SU-DHL-6 (cell line): ENCODE measurements around the gene HNRNPUL1.

Experiments
- H2AFZ ChIP-seq: fragments of 200-600 bp; sonication (generic); 2 replicates; pipeline ENCODE4 v1.6.1; 2014; ENCODE audit warnings: low read depth, mild to moderate bottlenecking, moderate library complexity, mixed read lengths, antibody characterized with exemption, low read length; ENCODE audit not compliant: severe bottlenecking
- H3F3A ChIP-seq: fragments of 200-600 bp; shearing (Covaris generic); 2 replicates; pipeline ENCODE4 v1.6.0; 2016; ENCODE audit warnings: antibody characterized with exemption, mild to moderate bottlenecking; ENCODE audit not compliant: insufficient read depth
- H3K27ac ChIP-seq: fragments of 200-600 bp; sonication (generic); 2 replicates; pipeline ENCODE4 v1.5.1; 2016; ENCODE audit warnings: low read depth, mild to moderate bottlenecking, low read length, moderate library complexity, mixed read lengths
- H3K27me3 ChIP-seq: fragments of 200-600 bp; sonication (generic), shearing (Covaris generic); 2 replicates; pipeline ENCODE4 v1.6.0; 2014; ENCODE audit warnings: mild to moderate bottlenecking, low read length
- H3K36me3 ChIP-seq: fragments of 200-600 bp; sonication (generic); 2 replicates; pipeline ENCODE4 v1.6.1; 2014; ENCODE audit warnings: mild to moderate bottlenecking, low read length, mixed read lengths
- H3K4me2 ChIP-seq: fragments of 300-600, 200-600 bp; shearing (Covaris generic), sonication (generic); 2 replicates; pipeline ENCODE4 v1.6.0; 2014; ENCODE audit warnings: low read length, low read depth, mild to moderate bottlenecking; ENCODE audit not compliant: poor library complexity, severe bottlenecking
- H3K4me3 ChIP-seq: fragments of 200-600 bp; sonication (generic); 2 replicates; pipeline ENCODE4 v1.5.1; 2014; ENCODE audit warnings: antibody characterized with exemption, low read length, mild to moderate bottlenecking, mixed read lengths; ENCODE audit not compliant: insufficient read depth, poor library complexity, severe bottlenecking
- H3K79me2 ChIP-seq: fragments of 200-600 bp; sonication (generic); 2 replicates; pipeline ENCODE4 v1.6.1; 2014; ENCODE audit warnings: mild to moderate bottlenecking, low read length, moderate library complexity; ENCODE audit not compliant: insufficient read depth
- H3K9ac ChIP-seq: fragments of 200-600 bp; sonication (generic); 2 replicates; pipeline ENCODE4 v1.7.0; 2014; ENCODE audit warnings: mild to moderate bottlenecking, low read length
- H3K9me2 ChIP-seq: fragments of 200-600 bp; sonication (generic); replicated peaks from 2 replicates; pipeline ENCODE4 v1.6.1; 2014; ENCODE audit warnings: low read length; ENCODE audit not compliant: insufficient read depth
- H3K9me3 ChIP-seq: fragments of 200-600 bp; sonication (generic); 2 replicates; pipeline ENCODE4 v1.6.1; 2014; ENCODE audit warnings: low read length, mixed read lengths; ENCODE audit not compliant: insufficient read depth
- H4K20me1 ChIP-seq: fragments of 200-600 bp; sonication (generic); 2 replicates; pipeline ENCODE4 v1.6.1; 2014; ENCODE audit warnings: low read depth, mild to moderate bottlenecking, antibody characterized with exemption, low read length, moderate library complexity, mixed read lengths
- CTCF ChIP-seq: fragments of 200-600 bp; sonication (generic); IDR thresholded peaks from one replicate; pipeline ENCODE4 v1.5.1; 2017; ENCODE audit warnings: antibody characterized with exemption, mild to moderate bottlenecking, low read length, moderate library complexity; ENCODE audit not compliant: insufficient read depth, poor library complexity, severe bottlenecking
- EZH2phosphoT487 ChIP-seq: fragments of 200-600 bp; sonication (generic), shearing (Covaris generic); conservative IDR thresholded peaks from 2 replicates; pipeline ENCODE4 v1.6.1; 2018; ENCODE audit warnings: mild to moderate bottlenecking, antibody characterized with exemption, low read length, moderate library complexity, mixed read lengths

Gene HNRNPUL1

GRCh38 chr19:41318696-41319499 lies 54.7 kb downstream of the HNRNPUL1 start:
- Histone ChIP-seq H3K9me3 (no peaks in the 10 kb centered on the region), H3K36me3 (peaks cover 3% of the 10 kb centered on the region; the same call in 1 of the 2 replicates), H3K9me2 (no peaks in the 10 kb centered on the region), H3K9ac (no peak overlapping the region), H2AFZ (no peak overlapping the region), H3K4me3 (no peak overlapping the region), H3K79me2 (no peaks in the 10 kb centered on the region; the same call in 1 of the 2 replicates), H3K27me3 (no peaks in the 10 kb centered on the region), H4K20me1 (no peaks in the 10 kb centered on the region), H3K4me2 (no peak overlapping the region), H3K27ac (no peak overlapping the region), H3F3A (no peaks in the 10 kb centered on the region; the same call in 1 of the 2 replicates)
- no peak for TF ChIP-seq CTCF
- no peak for TF ChIP-seq EZH2phosphoT487

DNA sequence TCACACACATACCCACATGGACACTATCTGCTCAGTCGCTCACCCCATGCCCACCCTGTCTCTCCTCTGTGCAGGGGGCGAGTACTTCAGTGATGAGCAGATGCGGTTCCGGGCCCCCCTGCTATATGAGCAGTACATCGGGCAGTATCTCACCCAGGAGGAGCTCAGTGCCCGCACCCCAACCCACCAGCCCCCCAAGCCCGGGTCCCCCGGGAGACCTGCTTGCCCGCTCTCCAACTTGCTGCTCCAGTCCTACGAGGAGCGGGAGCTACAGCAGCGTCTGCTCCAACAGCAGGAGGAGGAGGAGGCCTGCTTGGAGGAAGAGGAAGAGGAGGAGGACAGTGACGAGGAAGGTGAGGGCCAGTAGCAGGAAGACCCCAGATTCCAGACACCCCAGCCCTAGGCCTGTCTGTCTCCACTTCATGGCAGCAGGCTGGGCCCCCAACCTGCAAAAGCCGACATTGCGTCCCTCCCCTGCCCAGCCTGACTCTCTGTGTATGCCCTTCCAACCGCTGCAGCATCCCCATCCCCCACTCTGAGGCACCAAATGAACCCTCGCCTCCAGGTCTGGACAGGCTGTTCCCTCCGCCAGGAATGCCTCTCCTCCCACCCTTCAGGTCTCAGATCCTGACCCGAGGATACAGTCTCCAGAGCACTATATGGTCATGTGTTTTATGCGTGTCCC lies 55.5 kb downstream of the HNRNPUL1 start:
- no peak for TF ChIP-seq CTCF
- no peak for TF ChIP-seq EZH2phosphoT487
- no peak overlapping the region for H3K9ac ChIP-seq
- no peak overlapping the region for H3K4me3 ChIP-seq
- H3K27me3 ChIP-seq: no peaks in the 10 kb centered on the region
- no peaks in the 10 kb centered on the region for H3K9me3 ChIP-seq
- H3K27ac ChIP-seq: no peak overlapping the region
- H2AFZ ChIP-seq: no peak overlapping the region
- H3K79me2 ChIP-seq: no peaks in the 10 kb centered on the region
- peaks cover 3% of the 10 kb centered on the region; the same call in 1 of the 2 replicates for H3K36me3 ChIP-seq
- no peaks in the 10 kb centered on the region for H4K20me1 ChIP-seq
- H3K9me2 ChIP-seq: no peaks in the 10 kb centered on the region
- H3F3A ChIP-seq: peaks cover 6% of the 10 kb centered on the region
- H3K4me2 ChIP-seq: no peak overlapping the region

DNA sequence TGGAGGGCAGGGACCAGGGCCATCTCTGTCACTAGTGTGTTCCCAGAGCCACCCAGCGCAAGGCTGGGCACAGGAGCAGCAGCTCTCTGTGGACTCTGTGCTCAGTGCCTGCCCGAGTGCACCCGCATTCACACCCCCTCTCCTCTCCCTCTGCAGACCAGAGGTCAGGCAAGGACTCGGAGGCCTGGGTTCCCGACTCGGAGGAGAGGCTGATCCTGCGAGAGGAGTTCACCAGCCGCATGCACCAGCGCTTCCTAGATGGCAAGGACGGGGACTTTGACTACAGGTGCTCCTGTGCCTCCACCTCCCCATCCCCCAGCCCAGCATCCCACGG lies 56.0 kb downstream of the HNRNPUL1 start:
- Histone ChIP-seq H3K4me3 (no peak overlapping the region), H3K9me2 (no peaks in the 10 kb centered on the region), H3K79me2 (no peaks in the 10 kb centered on the region), H3K9ac (no peak overlapping the region), H3K27me3 (no peaks in the 10 kb centered on the region), H4K20me1 (no peaks in the 10 kb centered on the region), H3F3A (peaks cover 9% of the 10 kb centered on the region), H2AFZ (no peak overlapping the region), H3K27ac (no peak overlapping the region), H3K36me3 (peaks cover 3% of the 10 kb centered on the region; the same call in 1 of the 2 replicates), H3K4me2 (no peak overlapping the region), H3K9me3 (no peaks in the 10 kb centered on the region)
- TF ChIP-seq EZH2phosphoT487 (no peak), CTCF (no peak)
